ENCODE results near the gene MUSTN1.

The MUSTN1 gene

DNA sequence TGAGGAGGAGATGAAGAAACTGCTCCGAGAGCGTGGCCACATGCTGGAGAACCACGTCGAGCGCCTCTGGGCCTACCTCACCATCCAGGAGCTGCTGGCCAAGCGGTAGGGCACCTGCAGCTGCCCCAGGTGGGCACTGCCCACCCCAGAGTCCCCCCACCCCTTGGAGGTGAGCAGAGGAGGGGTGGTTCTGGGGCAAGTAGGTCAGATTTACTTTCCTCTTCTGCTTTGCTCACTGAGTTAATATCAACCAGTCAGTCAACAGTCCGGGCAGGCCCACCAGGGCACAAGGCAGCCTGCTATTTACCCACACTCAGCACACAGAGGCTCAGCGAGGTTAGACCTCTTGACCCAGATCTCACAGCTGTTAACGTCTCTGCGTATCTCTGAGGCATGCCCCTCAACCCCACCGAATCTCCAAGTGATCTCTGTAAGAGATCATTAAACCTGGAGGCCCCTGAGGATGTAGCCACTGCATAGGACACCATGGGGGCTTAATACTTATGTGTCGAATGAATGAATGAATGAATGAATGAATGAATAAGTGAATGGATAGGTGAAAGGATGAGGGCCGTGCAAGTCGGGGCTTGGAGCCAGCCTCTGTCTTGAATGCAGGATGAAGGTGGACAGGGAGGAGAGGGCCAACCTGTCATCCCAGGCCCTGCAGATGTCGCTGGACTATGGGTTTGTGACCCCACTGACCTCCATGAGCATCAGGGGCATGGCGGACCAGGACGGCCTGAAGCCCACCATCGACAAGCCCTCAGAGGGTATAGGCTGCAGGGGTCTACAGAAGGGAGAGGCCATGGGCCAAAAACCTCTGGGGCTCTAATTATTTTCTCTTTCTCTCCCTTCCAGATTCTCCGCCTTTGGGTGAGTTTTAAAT, 48.2 kb downstream of the MUSTN1 start:
- no peak for DNase-seq (ENCODE audit: low read depth in 2 of 2)

- DNase-seq (ENCODE audit: low read depth in 2 of 2) = no peak
Observed at GRCh38 chr3:52784931-52785590, 49.8 kb downstream of the MUSTN1 start.

- DNase-seq (ENCODE audit: low read depth in 2 of 2) = no peak
Observed at GRCh38 chr3:52784021-52784621, 50.7 kb downstream of the MUSTN1 start.

GRCh38 chr3:52783211-52783555, 51.6 kb downstream of the MUSTN1 start:
- no peak for DNase-seq (ENCODE audit: low read depth in 2 of 2)
